Smooth muscle cell (in vitro differentiated cells): ENCODE measurements around the gene LRRC34. TPM values are rescaled to one million over a fixed set of nuclear protein-coding genes. Genes with fewer than 3 reads are reported as not detected.

ENCODE experiments used
- DNase-seq: peaks from one replicate; lab custom pipeline; 2025; ENCODE audit not compliant: unreplicated experiment; lab: John Stamatoyannopoulos, UW
- H2AFZ ChIP-seq: fragments of 200-600 bp; sonication (generic); 2 replicates; pipeline ENCODE4 v1.6.0; 2016; ENCODE audit warnings: antibody characterized with exemption, low read depth, mild to moderate bottlenecking
- H3F3A ChIP-seq: fragments of 200-600 bp; sonication (generic); 2 replicates; pipeline ENCODE4 v1.6.0; 2017; ENCODE audit warnings: antibody characterized with exemption, low read depth
- H3K27ac ChIP-seq: fragments of 200-600 bp; sonication (generic); 2 replicates; pipeline ENCODE4 v1.5.1; 2016; ENCODE audit warnings: low read depth, mild to moderate bottlenecking
- H3K27me3 ChIP-seq: fragments of 200-600 bp; sonication (generic); 2 replicates; pipeline ENCODE4 v1.6.1; 2016; ENCODE audit warnings: low read depth, mild to moderate bottlenecking
- H3K36me3 ChIP-seq: fragments of 200-600 bp; sonication (generic); 2 replicates; pipeline ENCODE4 v1.5.1; 2016; ENCODE audit warnings: low read depth
- H3K4me1 ChIP-seq: fragments of 200-600 bp; sonication (generic); 2 replicates; pipeline ENCODE4 v1.5.1; 2016; ENCODE audit warnings: low read depth
- H3K4me2 ChIP-seq: fragments of 200-600 bp; sonication (generic); 2 replicates; pipeline ENCODE4 v1.6.0; 2016; ENCODE audit warnings: mild to moderate bottlenecking
- H3K4me3 ChIP-seq: fragments of 200-600 bp; sonication (generic); 2 replicates; pipeline ENCODE4 v1.5.1; 2016; ENCODE audit warnings: mild to moderate bottlenecking
- H3K79me2 ChIP-seq: fragments of 200-600 bp; sonication (generic); 2 replicates; pipeline ENCODE4 v1.6.0; 2016; ENCODE audit warnings: low read depth, mild to moderate bottlenecking
- H3K9ac ChIP-seq: fragments of 200-600 bp; sonication (generic); 2 replicates; pipeline ENCODE4 v1.6.0; 2016; ENCODE audit warnings: low read depth
- H3K9me3 ChIP-seq: fragments of 200-600 bp; sonication (generic); replicated peaks from 2 replicates; pipeline ENCODE4 v1.5.1; 2016; ENCODE audit warnings: low read depth
- H4K20me1 ChIP-seq: fragments of 200-600 bp; sonication (generic); 2 replicates; pipeline ENCODE4 v1.6.0; 2016; ENCODE audit warnings: low read depth
- WGBS: methylation state at CpG from one replicate; pipeline ENCODE4 v1.1.7; 2016; ENCODE audit warnings: low lambda C conversion rate; 5-methylcytosine and 5-hydroxymethylcytosine counted together
- polyA plus RNA-seq: library from polyadenylated mRNA; unstranded; fragments of >200 nt; fragmentation: Nextera tagmentation; extraction: Ambion mirVana; gene quantifications from 2 replicates; pipeline ENCODE4 v1.2.1, GENCODE V29; 2016
- total RNA-seq: library from RNA; depleted of rRNA; stranded (reverse); fragments of >200 nt; gene quantifications from 2 replicates; pipeline ENCODE4 v1.2.3, GENCODE V29; 2014
- TF ChIP-seq, protein P1 (sequence below): fragments of 200-600 bp; sonication (generic); IDR thresholded peaks from 2 replicates; pipeline ENCODE4 v1.5.1; 2017; ENCODE audit warnings: borderline replicate concordance, mild to moderate bottlenecking, antibody characterized with exemption; ENCODE audit not compliant: insufficient read depth, poor library complexity, severe bottlenecking

LRRC34 gene
- total and polyA plus RNA-seq, 2 experiments from 2014 or later: 1.8 to 2.5 TPM

DNA sequence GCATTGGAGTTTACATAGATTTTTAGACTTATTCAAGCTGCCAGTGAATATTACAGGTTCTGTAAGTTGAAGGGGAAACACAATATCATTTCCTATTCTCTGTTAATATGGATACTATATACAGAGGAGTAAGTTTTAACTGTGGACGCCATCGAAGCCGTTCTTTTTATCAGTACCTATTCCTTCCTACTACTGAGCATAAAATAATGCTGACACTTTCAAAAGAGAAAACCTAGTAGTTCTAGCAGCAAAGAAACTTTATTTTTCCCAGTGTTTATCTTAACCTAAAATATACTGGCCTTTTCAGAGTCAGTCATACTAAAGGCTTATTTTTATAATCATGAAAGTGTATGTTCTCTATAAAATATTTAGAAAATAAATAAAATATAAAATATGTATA lies 42.8 kb upstream of the LRRC34 start:
- Histone ChIP-seq H3K4me3 (no peak overlapping the region), H3K9me3 (no peaks in the 10 kb centered on the region), H3K27me3 (peaks cover 22% of the 10 kb centered on the region), H4K20me1 (no peaks in the 10 kb centered on the region), H3K27ac (no peak overlapping the region), H3K4me2 (no peak overlapping the region), H3F3A (no peaks in the 10 kb centered on the region), H2AFZ (no peak overlapping the region), H3K4me1 (no peaks in the 10 kb centered on the region), H3K9ac (no peak overlapping the region), H3K36me3 (no peaks in the 10 kb centered on the region), H3K79me2 (no peaks in the 10 kb centered on the region)
- WGBS: 93% methylated on average over 3 of the region's 3 CpGs
- DNase-seq: no peak
- TF ChIP-seq, protein P1, sequence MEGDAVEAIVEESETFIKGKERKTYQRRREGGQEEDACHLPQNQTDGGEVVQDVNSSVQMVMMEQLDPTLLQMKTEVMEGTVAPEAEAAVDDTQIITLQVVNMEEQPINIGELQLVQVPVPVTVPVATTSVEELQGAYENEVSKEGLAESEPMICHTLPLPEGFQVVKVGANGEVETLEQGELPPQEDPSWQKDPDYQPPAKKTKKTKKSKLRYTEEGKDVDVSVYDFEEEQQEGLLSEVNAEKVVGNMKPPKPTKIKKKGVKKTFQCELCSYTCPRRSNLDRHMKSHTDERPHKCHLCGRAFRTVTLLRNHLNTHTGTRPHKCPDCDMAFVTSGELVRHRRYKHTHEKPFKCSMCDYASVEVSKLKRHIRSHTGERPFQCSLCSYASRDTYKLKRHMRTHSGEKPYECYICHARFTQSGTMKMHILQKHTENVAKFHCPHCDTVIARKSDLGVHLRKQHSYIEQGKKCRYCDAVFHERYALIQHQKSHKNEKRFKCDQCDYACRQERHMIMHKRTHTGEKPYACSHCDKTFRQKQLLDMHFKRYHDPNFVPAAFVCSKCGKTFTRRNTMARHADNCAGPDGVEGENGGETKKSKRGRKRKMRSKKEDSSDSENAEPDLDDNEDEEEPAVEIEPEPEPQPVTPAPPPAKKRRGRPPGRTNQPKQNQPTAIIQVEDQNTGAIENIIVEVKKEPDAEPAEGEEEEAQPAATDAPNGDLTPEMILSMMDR: no peak

DNA sequence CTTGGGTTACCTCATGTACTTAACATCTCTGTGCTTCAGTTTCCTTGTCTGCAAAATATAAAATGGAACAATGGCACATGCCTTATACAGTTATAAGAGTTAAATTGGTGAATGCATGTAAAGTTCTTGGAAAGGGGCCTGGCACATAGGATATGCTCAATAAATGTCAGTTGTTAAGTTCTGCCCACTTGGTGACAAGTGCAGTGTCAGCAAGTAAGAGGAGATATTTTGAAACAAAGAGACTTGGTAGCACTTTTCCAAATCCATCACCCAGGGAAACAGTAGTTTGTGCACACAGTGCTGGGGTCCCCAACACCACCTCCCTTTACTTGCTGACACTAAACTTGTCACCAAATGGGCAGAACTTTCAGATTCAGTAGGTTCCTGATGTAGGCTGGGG lies 37.9 kb upstream of the LRRC34 start:
- Histone ChIP-seq H3K9ac (no peak overlapping the region), H4K20me1 (no peaks in the 10 kb centered on the region), H3K4me3 (no peak overlapping the region), H3K27ac (no peak overlapping the region), H3K27me3 (peaks cover 10% of the 10 kb centered on the region), H3K36me3 (no peaks in the 10 kb centered on the region), H3F3A (no peaks in the 10 kb centered on the region), H2AFZ (no peak overlapping the region), H3K4me1 (no peaks in the 10 kb centered on the region), H3K4me2 (no peak overlapping the region), H3K79me2 (no peaks in the 10 kb centered on the region), H3K9me3 (no peaks in the 10 kb centered on the region)
- no peak for DNase-seq
- TF ChIP-seq, protein P1: no peak

DNA sequence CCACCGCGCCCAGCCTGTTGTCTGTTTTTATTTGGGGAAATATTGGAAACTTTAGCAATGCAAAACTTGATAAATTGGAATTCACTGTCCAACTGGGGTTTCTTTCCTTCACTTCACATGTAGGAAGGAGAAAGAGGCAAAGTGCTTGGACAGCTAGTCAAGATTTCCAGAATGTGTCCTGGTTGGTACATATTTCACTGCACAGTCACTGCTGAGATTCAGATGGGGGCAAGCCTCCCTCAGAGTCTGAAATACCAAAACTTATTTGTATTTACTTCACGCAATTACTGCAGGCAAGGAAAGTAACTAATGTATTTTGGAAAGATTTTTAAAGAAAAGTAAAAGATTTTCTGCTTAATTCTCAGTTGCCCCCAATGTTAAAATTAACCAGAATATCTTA lies 36.0 kb upstream of the LRRC34 start:
- H3K4me3 ChIP-seq: no peak overlapping the region
- no peak overlapping the region for H3K9ac ChIP-seq
- H3K27me3 ChIP-seq: no peaks in the 10 kb centered on the region
- no peak overlapping the region for H3K4me2 ChIP-seq
- no peaks in the 10 kb centered on the region for H3K4me1 ChIP-seq
- H2AFZ ChIP-seq: no peak overlapping the region
- no peak overlapping the region for H3K27ac ChIP-seq
- no peaks in the 10 kb centered on the region for H3F3A ChIP-seq
- TF ChIP-seq, protein P1: no peak
- WGBS: 97% methylated on average over 3 of the region's 3 CpGs
- no peaks in the 10 kb centered on the region for H4K20me1 ChIP-seq
- no peak for DNase-seq
- no peaks in the 10 kb centered on the region for H3K79me2 ChIP-seq
- H3K36me3 ChIP-seq: no peaks in the 10 kb centered on the region
- no peaks in the 10 kb centered on the region for H3K9me3 ChIP-seq

DNA sequence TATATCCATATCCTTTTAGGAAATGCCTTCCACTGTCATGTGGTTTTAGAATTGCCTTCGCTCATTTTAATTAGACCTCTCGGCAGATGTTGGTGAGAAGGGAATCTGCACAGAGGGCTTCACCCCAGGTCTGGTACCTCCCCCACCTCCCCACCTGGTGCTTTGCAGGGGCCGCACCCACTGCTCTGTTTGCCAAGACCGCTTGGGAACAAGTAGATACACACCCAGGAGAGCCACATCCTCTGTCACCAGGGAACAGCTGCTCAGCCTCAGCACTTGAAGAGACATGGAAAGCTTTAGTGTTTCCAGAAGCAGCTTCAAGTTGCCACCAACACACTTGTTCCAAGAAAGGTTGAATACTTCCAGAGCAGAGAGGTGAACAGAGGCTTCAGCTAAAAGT lies 35.2 kb upstream of the LRRC34 start:
- no peak for DNase-seq
- TF ChIP-seq, protein P1: no peak
- H3F3A ChIP-seq: no peaks in the 10 kb centered on the region
- H3K79me2 ChIP-seq: no peaks in the 10 kb centered on the region
- no peaks in the 10 kb centered on the region for H3K4me1 ChIP-seq
- H3K4me2 ChIP-seq: no peak overlapping the region
- WGBS: 85% methylated on average over 4 of the region's 4 CpGs
- H2AFZ ChIP-seq: no peak overlapping the region
- H3K27ac ChIP-seq: no peak overlapping the region
- no peaks in the 10 kb centered on the region for H4K20me1 ChIP-seq
- no peaks in the 10 kb centered on the region for H3K27me3 ChIP-seq
- no peak overlapping the region for H3K4me3 ChIP-seq
- no peaks in the 10 kb centered on the region for H3K9me3 ChIP-seq
- H3K9ac ChIP-seq: no peak overlapping the region
- H3K36me3 ChIP-seq: no peaks in the 10 kb centered on the region
